Measurements from ENCODE around the gene TSC22D2. TPM values are rescaled to one million over a fixed set of nuclear protein-coding genes. Genes with fewer than 3 reads are reported as not detected.

The TSC22D2 gene
- 10 to 100 TPM; 11.0 to 16.4 (median 14.0) TPM for polyA plus RNA-seq (ENCODE audit: low read depth in 6 of 6)

DNA sequence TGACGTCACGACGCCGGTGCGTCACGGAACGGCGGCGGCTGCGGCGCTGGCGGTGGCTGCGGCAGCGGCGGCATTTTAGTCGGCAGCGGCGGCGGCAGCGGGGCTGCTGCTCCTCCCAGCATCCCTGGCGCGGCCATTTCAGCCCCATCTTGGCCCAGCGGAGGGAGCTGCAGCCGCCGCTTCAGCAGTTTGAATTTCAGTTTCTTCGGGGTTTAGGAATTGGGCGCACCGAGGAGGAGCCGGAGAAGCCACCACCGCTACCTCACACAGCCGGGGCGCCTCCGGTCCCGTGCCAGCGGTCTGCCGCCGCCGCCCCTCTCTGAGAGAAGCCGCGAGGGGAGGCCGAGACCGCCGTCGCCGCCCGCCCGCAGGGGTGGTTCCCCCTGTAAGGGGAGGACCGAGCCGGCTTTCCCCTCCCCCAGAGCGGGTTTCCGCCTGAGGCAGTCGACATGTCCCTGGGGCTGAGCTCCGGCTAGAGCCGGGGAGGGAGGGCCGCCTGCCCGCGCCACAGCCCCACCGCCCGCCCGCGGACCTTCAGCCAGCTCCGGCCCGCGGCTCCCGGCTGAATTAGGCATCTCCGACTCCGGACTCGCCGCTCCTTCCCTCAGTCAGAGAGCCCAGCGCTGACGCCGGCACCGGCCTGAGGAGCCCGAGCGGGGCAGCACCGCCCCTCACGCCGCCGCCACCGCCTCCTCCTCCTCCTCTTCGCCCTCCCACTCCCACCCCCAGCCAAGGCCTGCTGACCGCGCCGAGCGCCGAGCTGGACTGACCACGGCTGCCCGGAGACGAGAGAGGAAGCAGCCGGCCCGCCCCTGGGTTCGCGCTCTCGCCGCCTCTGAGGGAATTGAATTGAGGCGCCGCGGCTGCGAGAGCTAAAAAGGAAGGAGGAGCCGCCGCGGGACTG is at the start of gene TSC22D2:
TSC22D2 (plus strand) TSS at position 78 of the 904 bp plus-strand sequence. CDS start 1,053 bp downstream, outside the sequence.
- H3K36me3 Mint-ChIP-seq, result peaks cover 0 to 8% of the 10 kb centered on the region in 2 donors

DNA sequence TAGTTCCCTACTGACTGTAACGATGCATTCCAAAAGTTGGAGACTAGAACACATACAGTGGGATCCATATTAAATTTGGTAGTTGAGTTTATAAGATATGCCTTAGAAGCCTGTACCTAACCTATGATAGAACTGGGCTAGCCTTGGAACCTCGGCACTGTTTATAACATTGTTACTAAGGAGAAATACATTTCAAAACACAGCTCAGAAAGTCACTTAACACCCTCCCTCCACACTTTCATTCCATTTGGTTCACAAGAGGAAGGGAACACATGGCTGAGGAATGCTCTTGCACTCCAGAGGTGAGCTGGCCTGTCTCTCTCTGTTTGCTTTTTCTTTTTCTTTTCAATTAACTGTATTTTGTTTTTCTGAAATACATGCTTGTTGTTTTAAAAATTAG is 48.7 kb upstream of the TSC22D2 start:
- no peaks in the 10 kb centered on the region for H3K27me3 Mint-ChIP-seq
- no peaks in the 10 kb centered on the region for H3K36me3 Mint-ChIP-seq
- no peaks in the 10 kb centered on the region for H3K4me1 Mint-ChIP-seq
- ATAC-seq (ENCODE audit: low read depth in 2 of 2), result no peak
- DNase-seq, result no peak
- H3K9me3 Mint-ChIP-seq, result no peaks in the 10 kb centered on the region
- no peak overlapping the region for H3K27ac Mint-ChIP-seq
- no peak overlapping the region for H3K4me3 Mint-ChIP-seq

More for the DNA sequence above, at the start of gene TSC22D2:
- ATAC-seq (ENCODE audit: low read depth in 2 of 2) (peak; percentile 68 to 69), DNase-seq (peak; percentile 98)
- Mint-ChIP-seq H3K4me1 (peaks cover 29 to 38% (median 33%) of the 10 kb centered on the region in 3 donors), H3K27ac (peak within 1 kb of the TSS; percentile 99), H3K27me3 (no peaks in the 10 kb centered on the region), H3K4me3 (peak within 1 kb of the TSS; percentile 86 to 99 (median 96)), H3K9me3 (no peaks in the 10 kb centered on the region)

DNA sequence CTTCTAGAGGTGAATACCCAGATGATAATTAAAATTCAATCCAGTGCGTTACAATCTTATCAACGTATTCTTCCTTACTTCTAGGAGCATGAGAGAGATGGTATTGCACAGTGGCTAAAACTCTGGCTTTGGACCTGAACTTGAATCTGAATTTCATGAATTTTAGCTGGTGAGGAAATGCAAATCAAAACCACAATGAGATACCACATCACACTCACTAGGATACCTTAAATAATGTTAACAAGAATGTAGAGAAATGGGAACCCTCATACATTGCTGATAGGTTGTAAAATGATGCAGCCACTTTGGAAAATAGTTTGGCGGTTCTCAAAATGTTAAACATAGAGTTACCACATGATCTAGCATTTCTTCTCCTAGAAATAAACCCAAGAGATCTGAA is 47.1 kb upstream of the TSC22D2 start:
- H3K27me3 Mint-ChIP-seq, result no peaks in the 10 kb centered on the region
- no peak overlapping the region for H3K4me3 Mint-ChIP-seq
- no peaks in the 10 kb centered on the region for H3K36me3 Mint-ChIP-seq
- ATAC-seq (ENCODE audit: low read depth in 2 of 2), result no peak
- H3K27ac Mint-ChIP-seq, result no peak overlapping the region
- DNase-seq, result no peak
- H3K9me3 Mint-ChIP-seq, result no peaks in the 10 kb centered on the region
- no peaks in the 10 kb centered on the region for H3K4me1 Mint-ChIP-seq

DNA sequence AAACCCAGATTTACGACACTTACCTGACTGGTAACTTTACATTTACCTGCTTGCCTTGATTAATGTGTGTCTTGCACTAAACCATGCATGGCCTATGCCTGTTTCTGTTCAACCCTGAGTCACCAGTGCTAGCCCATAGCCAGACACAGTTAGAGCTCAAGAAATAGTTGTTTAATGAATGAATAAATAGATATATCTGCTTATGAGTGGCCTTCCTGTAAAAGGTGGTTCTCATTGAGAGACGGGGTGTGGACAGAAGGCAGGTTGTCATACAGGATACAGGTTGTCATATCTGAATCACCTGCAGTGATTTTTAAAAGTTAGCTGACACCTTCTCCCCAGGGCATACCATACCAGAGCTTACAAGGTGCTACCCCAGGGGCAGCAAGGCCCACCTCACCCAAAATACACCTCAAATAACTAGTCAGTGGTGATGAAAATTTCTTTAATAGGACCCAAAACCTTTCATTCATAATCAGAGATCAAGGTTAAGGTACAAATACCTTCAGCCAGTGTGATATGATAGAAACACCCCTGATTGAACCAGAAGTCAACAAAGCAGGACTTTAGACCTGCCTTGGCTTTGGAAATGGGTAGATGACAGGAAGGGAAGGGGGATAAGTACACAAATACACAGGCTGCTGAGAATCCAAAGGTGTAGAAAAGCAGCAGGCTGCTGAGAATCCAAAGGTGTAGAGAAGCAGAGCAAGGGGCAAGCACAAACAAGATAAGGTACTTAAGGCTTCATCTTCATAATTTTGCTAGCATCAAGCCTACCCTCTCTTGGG is 45.4 kb upstream of the TSC22D2 start:
- DNase-seq, result no peak
- Mint-ChIP-seq H3K9me3 (no peaks in the 10 kb centered on the region), H3K36me3 (no peaks in the 10 kb centered on the region), H3K4me3 (no peak overlapping the region), H3K27me3 (no peaks in the 10 kb centered on the region), H3K4me1 (no peaks in the 10 kb centered on the region), H3K27ac (peak overlapping the region in 1 of 6 donors; percentile 75)
- no peak for ATAC-seq (ENCODE audit: low read depth in 2 of 2)

DNA sequence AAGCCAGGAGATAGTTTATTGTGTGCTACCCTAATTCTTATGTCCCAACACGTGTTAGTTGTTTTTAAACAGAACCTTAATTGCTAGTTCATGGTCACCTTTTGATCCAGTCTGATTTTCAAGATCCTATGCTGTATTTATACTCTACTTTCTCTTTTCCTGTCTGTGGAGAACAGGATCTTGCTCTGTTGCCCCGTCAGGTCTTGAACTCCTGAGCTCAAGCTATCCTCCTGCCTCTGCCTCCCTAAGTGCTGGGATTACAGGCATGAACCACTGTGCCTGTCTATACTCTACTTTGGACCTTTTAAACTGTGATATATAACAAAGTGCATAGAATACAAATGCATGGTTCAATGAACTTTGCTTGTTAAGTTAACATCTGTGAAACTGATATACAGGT is 44.7 kb upstream of the TSC22D2 start:
- H3K27ac Mint-ChIP-seq, result no peak overlapping the region
- ATAC-seq (ENCODE audit: low read depth in 2 of 2), result no peak
- no peak overlapping the region for H3K4me3 Mint-ChIP-seq
- no peaks in the 10 kb centered on the region for H3K27me3 Mint-ChIP-seq
- H3K9me3 Mint-ChIP-seq, result no peaks in the 10 kb centered on the region
- no peaks in the 10 kb centered on the region for H3K4me1 Mint-ChIP-seq
- H3K36me3 Mint-ChIP-seq, result no peaks in the 10 kb centered on the region
- DNase-seq, result no peak

DNA sequence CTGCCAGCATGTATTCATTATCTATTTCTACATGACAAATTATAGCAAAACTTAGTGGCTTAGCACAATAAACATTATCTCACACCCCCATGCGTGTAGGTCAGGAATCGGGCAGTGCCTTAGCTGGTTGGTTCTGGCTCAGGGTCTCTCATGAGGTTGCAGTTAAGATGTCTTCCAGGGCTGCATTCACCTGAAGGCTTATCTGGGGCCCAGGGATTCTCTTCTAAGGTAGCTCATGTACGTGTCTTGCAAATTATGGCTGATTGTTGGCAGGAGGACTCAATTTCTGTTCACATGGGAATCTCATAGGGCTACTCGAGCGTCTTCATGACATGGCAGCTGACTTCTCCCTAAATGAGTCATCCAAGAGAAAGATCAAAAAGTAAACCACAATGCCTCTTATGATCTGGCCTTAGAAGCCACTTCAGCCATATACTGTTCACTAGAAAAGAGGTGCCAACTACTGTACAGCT is 42.9 kb upstream of the TSC22D2 start:
- no peak overlapping the region for H3K4me3 Mint-ChIP-seq
- H3K27ac Mint-ChIP-seq, result no peak overlapping the region
- no peaks in the 10 kb centered on the region for H3K4me1 Mint-ChIP-seq
- no peaks in the 10 kb centered on the region for H3K9me3 Mint-ChIP-seq
- no peaks in the 10 kb centered on the region for H3K27me3 Mint-ChIP-seq
- no peaks in the 10 kb centered on the region for H3K36me3 Mint-ChIP-seq
- ATAC-seq (ENCODE audit: low read depth in 2 of 2) (no peak), DNase-seq (no peak)

DNA sequence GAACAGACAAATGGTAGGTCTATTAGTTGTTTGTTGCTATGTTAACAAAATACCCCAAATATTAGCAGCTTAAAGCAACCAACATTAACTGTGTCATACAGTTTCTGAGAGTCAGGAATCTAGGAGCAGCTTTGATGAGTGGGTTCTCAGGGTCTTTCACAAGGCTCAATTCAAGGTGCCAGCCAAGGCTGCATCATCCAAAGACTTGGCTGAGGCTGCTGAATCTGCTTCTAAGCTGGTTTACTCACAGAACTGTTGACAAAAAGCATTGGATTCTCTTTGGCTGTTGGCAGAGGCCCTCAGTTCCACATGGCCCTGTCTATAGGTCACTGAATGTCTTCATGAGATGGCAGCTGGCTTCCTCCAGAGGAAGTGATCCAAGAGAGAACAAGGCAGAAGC is 40.3 kb upstream of the TSC22D2 start:
- no peak overlapping the region for H3K4me3 Mint-ChIP-seq
- no peaks in the 10 kb centered on the region for H3K36me3 Mint-ChIP-seq
- H3K27ac Mint-ChIP-seq, result no peak overlapping the region
- ATAC-seq (ENCODE audit: low read depth in 2 of 2), result no peak
- no peaks in the 10 kb centered on the region for H3K9me3 Mint-ChIP-seq
- DNase-seq, result no peak
- H3K4me1 Mint-ChIP-seq, result peaks cover 0 to 4% (median 3%) of the 10 kb centered on the region in 3 donors
- no peaks in the 10 kb centered on the region for H3K27me3 Mint-ChIP-seq

DNA sequence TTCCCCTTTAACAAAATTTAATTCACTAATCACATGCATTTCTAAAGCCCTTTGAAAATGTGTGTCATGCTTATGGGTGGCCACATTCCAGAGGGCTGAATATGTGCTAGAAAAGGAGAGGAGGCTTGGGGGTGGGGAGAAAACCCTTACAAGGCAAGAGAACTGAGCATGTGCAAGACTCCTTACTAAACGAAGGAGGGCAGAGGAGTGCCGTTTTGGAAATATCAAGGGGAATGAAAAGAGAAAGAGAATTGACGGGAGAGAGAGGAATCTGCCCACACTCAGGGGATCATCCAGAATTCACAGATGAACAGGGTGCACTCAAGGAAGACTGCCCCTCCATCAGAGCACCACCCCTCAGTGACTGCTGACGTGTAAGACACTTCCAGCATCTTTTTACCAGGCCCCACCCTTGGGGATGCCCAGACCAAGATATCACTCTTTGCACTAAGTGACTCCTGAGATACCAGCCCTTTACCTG is 37.9 kb upstream of the TSC22D2 start:
- Mint-ChIP-seq H3K9me3 (peaks cover 0 to 3% (median 0%) of the 10 kb centered on the region in 7 donors), H3K36me3 (no peaks in the 10 kb centered on the region)

DNA sequence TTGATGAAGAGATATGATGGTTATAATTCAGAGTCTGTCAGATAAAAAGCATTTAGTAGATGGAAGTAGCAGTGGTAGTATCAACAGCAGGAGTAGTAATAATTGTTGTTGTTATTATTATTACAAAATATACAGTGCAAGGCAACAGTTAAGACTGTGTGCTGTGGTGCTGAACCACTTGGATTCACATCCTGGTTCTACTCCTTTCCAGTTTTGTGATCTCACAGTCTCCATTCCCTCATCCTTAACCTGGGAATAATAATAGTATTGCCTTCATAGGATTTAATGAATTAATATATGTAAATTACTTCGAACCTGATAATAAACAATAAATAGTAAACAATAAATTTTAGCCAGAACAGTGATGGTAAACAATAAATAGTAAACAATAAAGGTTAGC is 37.1 kb upstream of the TSC22D2 start:
- H3K36me3 Mint-ChIP-seq, result no peaks in the 10 kb centered on the region
- H3K27me3 Mint-ChIP-seq, result no peaks in the 10 kb centered on the region
- H3K9me3 Mint-ChIP-seq, result peaks cover 0 to 3% (median 0%) of the 10 kb centered on the region in 7 donors
- DNase-seq (no peak), ATAC-seq (ENCODE audit: low read depth in 2 of 2) (no peak)
- peaks cover 9 to 12% (median 11%) of the 10 kb centered on the region in 3 donors for H3K4me1 Mint-ChIP-seq
- H3K4me3 Mint-ChIP-seq, result no peak overlapping the region
- H3K27ac Mint-ChIP-seq, result no peak overlapping the region

More for the DNA sequence above, 37.9 kb upstream of the TSC22D2 start:
- Mint-ChIP-seq H3K27ac (no peak overlapping the region), H3K4me1 (peaks cover 9 to 12% (median 11%) of the 10 kb centered on the region in 3 donors), H3K27me3 (no peaks in the 10 kb centered on the region), H3K4me3 (no peak overlapping the region)
- ATAC-seq (ENCODE audit: low read depth in 2 of 2), result no peak
- no peak for DNase-seq

DNA sequence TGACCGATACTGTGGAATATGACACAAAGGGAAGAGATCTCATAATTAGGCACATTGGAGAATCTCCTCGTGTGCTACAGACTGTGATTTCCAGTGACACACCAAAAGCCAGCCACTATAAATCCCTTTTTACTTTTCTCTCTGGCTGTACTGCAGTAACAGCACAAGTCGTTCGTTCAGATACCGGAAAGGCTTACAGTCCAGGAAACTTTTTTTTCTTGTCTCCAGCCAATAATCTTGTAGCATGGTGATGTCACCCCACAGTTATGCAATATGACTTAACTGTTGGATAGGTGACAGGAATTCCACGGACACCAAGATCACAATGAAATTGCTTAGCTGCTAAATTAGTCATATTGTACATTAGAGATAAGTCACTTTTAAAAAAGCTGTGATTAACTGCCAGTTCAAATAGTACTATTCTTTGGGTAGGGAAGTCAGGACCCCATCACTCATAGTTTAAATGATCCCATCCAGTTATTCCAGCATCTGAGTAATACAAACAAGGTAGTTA is 36.3 kb upstream of the TSC22D2 start:
- no peak for DNase-seq
- Mint-ChIP-seq H3K36me3 (no peaks in the 10 kb centered on the region), H3K27ac (peak overlapping the region in 1 of 6 donors; percentile 46)

DNA sequence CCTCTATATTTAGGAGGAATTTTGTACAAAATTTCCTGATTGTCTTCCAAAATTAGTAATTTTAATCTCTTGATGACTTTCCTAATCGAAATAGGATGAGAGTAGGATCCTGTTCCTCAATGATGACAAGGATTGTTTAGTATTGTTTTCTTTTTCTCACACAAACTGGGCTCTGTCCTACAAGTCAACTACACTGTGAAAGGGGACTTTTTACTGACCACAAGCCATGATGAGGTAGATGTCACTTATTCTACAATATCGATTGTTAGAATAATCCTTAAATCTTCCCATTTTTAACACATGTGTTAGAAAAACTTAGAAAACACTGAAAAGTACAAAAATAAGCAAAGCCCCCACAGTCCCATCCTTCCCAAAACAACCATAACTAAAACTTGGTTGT is 35.8 kb upstream of the TSC22D2 start:
- ATAC-seq (ENCODE audit: low read depth in 2 of 2) (no peak), DNase-seq (no peak)
- Mint-ChIP-seq H3K9me3 (peaks cover 0 to 3% (median 0%) of the 10 kb centered on the region in 7 donors), H3K4me1 (peaks cover 9 to 12% (median 11%) of the 10 kb centered on the region in 3 donors), H3K36me3 (no peaks in the 10 kb centered on the region), H3K27ac (peak overlapping the region in 1 of 6 donors; percentile 2), H3K27me3 (no peaks in the 10 kb centered on the region), H3K4me3 (peak overlapping the region in 2 of 8 donors; percentile 6 to 53)

More for the DNA sequence above, 36.3 kb upstream of the TSC22D2 start:
- ATAC-seq (ENCODE audit: low read depth in 2 of 2), result no peak
- H3K4me3 Mint-ChIP-seq, result no peak overlapping the region
- H3K9me3 Mint-ChIP-seq, result peaks cover 0 to 3% (median 0%) of the 10 kb centered on the region in 7 donors
- H3K27me3 Mint-ChIP-seq, result no peaks in the 10 kb centered on the region
- H3K4me1 Mint-ChIP-seq, result peaks cover 9 to 12% (median 11%) of the 10 kb centered on the region in 3 donors

DNA sequence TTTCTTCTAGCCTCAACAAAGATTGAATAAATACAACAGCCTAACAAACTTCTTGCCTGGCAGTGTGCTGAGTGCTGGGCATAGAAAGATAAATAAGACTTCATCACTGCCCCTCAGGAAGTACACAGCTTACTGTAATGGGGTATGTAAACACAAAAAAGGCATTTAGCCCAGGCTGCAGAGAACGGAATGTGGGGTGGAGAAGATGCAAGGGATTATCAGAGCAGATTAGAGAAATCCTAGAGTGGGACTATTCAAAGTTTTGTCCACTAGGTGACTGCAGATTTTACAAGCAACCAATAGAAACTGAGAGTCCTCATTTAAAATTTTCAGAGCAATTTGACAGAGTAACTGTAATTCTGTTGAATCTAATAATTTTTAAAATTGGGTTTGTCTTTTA is 35.4 kb upstream of the TSC22D2 start:
- no peaks in the 10 kb centered on the region for H3K36me3 Mint-ChIP-seq
- ATAC-seq (ENCODE audit: low read depth in 2 of 2) (peak; percentile 40 to 60), DNase-seq (peak; percentile 8)
- peaks cover 9 to 12% (median 11%) of the 10 kb centered on the region in 3 donors for H3K4me1 Mint-ChIP-seq
- H3K27ac Mint-ChIP-seq, result peak overlapping the region in 1 of 6 donors; percentile 2
- H3K27me3 Mint-ChIP-seq, result no peaks in the 10 kb centered on the region
- peak overlapping the region in 2 of 8 donors; percentile 6 to 53 for H3K4me3 Mint-ChIP-seq
- H3K9me3 Mint-ChIP-seq, result peaks cover 0 to 3% (median 0%) of the 10 kb centered on the region in 7 donors

Data from naive B cell (primary cell).